AG09319 (cell line): ENCODE data around the gene MYPOP.

Experiments
- DNase-seq: peaks from one replicate; pipeline ENCODE4 v3.0.0-alpha.2; 2010; ENCODE audit warnings: low read depth; ENCODE audit errors: extremely low read depth
- CTCF ChIP-seq: IDR thresholded peaks from 2 replicates; pipeline ENCODE4 v1.5.1; 2011; ENCODE audit warnings: low read depth, mild to moderate bottlenecking, inconsistent platforms, low read length, moderate library complexity

MYPOP gene

GRCh38 chr19:45881082-45881908, 21.1 kb downstream of the MYPOP start:
- TF ChIP-seq CTCF = no peak
- DNase-seq = no peak

- no peak for TF ChIP-seq CTCF
- no peak for DNase-seq
These were observed 22.4 kb downstream of the MYPOP start for GRCh38 chr19:45879971-45880370.

GRCh38 chr19:45879055-45879454, 23.4 kb downstream of the MYPOP start:
- TF ChIP-seq CTCF = no peak
- no peak for DNase-seq

DNA sequence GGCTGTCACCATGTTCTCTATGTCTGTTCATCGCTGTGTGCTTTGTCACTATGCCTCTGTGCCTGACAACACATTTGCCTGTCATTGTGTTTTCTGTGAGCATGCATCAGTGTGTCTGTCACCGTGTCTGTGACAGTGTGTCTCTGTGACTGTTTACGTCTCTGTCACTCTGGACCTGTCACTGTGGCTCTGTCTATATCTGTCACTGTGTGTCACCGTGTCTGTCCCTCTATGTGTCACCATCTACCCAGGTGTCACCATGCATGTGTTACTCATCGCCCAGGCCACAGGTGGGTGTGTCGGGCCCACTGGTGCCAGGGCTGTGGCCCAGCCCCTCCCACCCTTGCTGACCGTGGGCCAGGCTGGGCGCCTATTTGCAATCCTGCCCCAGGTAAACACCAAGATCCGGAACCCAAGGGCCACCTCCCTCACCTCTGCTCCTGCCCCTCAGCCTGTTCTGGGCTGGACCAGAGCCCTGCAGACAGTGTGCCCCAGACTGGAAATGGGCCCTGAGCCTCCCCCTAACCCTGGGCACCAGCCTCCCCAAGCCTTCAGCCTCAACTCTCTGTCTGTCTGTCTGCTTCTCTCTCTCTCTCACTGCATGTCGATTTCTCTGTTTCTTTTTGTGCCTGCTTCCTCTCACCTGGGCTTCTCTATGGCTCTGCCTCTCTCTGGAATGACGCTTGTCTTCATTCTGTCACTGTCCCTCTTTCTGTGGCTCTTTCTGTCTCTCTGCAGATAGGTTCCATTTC, 24.2 kb downstream of the MYPOP start:
- DNase-seq = no peak
- TF ChIP-seq CTCF = no peak

DNA sequence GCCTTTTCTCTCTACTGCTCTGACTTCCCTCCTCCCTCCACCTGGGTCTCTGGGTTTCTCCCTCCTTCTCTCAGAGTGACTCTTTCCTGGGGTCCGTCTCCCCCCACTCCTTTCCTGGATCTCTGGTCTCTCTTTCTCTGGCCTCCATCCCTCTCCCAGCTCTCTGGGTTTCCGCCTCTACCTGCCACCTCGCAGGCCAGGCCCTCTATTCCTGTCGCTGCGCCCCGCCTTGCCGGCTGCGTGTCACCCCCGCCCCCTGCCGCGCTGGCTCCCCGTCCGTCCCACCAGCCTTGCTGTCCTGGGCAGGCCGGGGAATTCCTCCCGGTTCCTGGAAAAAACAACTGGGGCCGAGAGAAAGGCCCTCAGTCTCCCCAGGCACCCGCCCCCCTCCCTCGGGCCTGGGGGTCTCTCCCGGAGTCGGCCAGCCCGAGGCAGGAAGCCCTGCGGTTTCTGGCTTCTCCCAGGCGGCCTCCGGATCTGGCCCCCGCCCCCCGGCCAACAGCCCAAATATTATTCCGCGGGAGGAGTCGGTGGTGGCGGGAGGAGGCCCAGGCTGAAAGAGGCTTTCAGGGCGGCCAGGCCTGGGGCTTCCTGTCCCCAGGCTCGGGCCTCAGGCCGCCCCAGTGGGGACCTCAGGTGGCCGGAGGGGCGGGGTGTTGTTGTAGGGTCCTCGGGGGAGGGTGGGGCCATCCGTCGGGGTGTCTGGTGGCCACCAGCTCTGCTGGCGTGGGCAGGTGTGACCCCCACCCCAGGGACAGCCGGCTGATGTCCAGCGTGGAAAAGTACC, 25.8 kb downstream of the MYPOP start:
- no peak for DNase-seq
- TF ChIP-seq CTCF = no peak

- DNase-seq = no peak
These were observed 26.3 kb downstream of the MYPOP start for GRCh38 chr19:45876161-45876410.

More at GRCh38 chr19:45876161-45876410, 26.3 kb downstream of the MYPOP start:
- no peak for TF ChIP-seq CTCF
